GM19025 (cell line): ENCODE data around the gene DDX1.
"Not testable (repeated sequence)": the region's sequence is repeated elsewhere in the genome, so short reads cannot be mapped to it uniquely, and the experiment has no call there.

Experiments used
- ATAC-seq: cut with Tn5 transposase; IDR thresholded peaks from one replicate; pipeline ENCODE4 v1.9.1; 2021; ENCODE audit warnings: mild to moderate bottlenecking, low read depth, moderate library complexity; ENCODE audit not compliant: unreplicated experiment

Gene DDX1

GRCh38 chr2:15614545-15615300 is 23.1 kb downstream of the DDX1 start:
- no peak for ATAC-seq

- ATAC-seq = no peak
Measured at GRCh38 chr2:15615301-15615920, 23.7 kb downstream of the DDX1 start.

- no peak for ATAC-seq
Measured at GRCh38 chr2:15616429-15616828, 24.8 kb downstream of the DDX1 start.

GRCh38 chr2:15616850-15617777 is 25.4 kb downstream of the DDX1 start:
- ATAC-seq = no peak

GRCh38 chr2:15617778-15618448 is 26.2 kb downstream of the DDX1 start:
- no peak for ATAC-seq

GRCh38 chr2:15618449-15618855 is 26.8 kb downstream of the DDX1 start:
- no peak for ATAC-seq

- no peak for ATAC-seq
Measured at GRCh38 chr2:15619076-15619475, 27.4 kb downstream of the DDX1 start.

GRCh38 chr2:15619510-15619909 is 27.8 kb downstream of the DDX1 start:
- ATAC-seq = no peak

GRCh38 chr2:15619938-15620337 is 28.3 kb downstream of the DDX1 start:
- no peak for ATAC-seq

- ATAC-seq = no peak
Measured at GRCh38 chr2:15620340-15620739, 28.7 kb downstream of the DDX1 start.

GRCh38 chr2:15620857-15621471 is 29.3 kb downstream of the DDX1 start:
- ATAC-seq = no peak

- not testable (repeated sequence) for ATAC-seq
Measured at GRCh38 chr2:15621472-15621870, 29.8 kb downstream of the DDX1 start.

- ATAC-seq = no peak
Measured at GRCh38 chr2:15622214-15622613, 30.5 kb downstream of the DDX1 start.

GRCh38 chr2:15622614-15623480 is 31.2 kb downstream of the DDX1 start:
- ATAC-seq = no peak

GRCh38 chr2:15623481-15623796 is 31.8 kb downstream of the DDX1 start:
- ATAC-seq = no peak

- ATAC-seq = no peak
Measured at GRCh38 chr2:15623898-15624541, 32.4 kb downstream of the DDX1 start.

- no peak for ATAC-seq
Measured at GRCh38 chr2:15624903-15625302, 33.2 kb downstream of the DDX1 start.

- ATAC-seq = no peak
Measured at GRCh38 chr2:15625344-15626036, 33.8 kb downstream of the DDX1 start.
